ENCODE measurements around the gene USO1. TPM values are rescaled to one million over a fixed set of nuclear protein-coding genes. Genes with fewer than 3 reads are reported as not detected.

USO1 gene
- total and polyA plus RNA-seq, 2 of the 13 experiments (the other 11 are each of a cell fraction or from before 2014, with no cell fraction given), result 52.2 to 87.7 TPM

- DNase-seq (ENCODE audit: low spot score) (no peak), ATAC-seq (peak; percentile 23; the same call in 1 of the 3 replicates), FAIRE-seq (no peak)
- in situ Hi-C loops (cut with HindIII; ENCODE audit: extremely low pct_ligation_motif_present, low pct_unique_long_range_greater_than_20kb), result no loop called here
- intact Hi-C loops (cut with micrococcal nuclease; ENCODE audit: unreplicated experiment), result no loop called here
- TF ChIP-seq ZNF83 (CRISPR knock-in tag; IDR thresholded peaks at IDR 0.05; ENCODE audit: borderline replicate concordance) (no peak), SSRP1 (CRISPR knock-in tag; IDR thresholded peaks at IDR 0.05) (no peak), MED8 (CRISPR knock-in tag; IDR thresholded peaks at IDR 0.05; ENCODE audit: insufficient replicate concordance) (no peak), MXD1 (CRISPR knock-in tag; IDR thresholded peaks at IDR 0.05) (no peak), MYC (CRISPR knock-in tag; IDR thresholded peaks at IDR 0.05; ENCODE audit: borderline replicate concordance) (no peak), ZNF333 (CRISPR knock-in tag; IDR thresholded peaks at IDR 0.05; ENCODE audit: borderline replicate concordance) (no peak), ZNF230 (CRISPR knock-in tag; IDR thresholded peaks at IDR 0.05) (no peak), MED13 (CRISPR knock-in tag; IDR thresholded peaks at IDR 0.05) (no peak), RFXANK (CRISPR knock-in tag; IDR thresholded peaks at IDR 0.05) (no peak), GZF1 (CRISPR knock-in tag; IDR thresholded peaks at IDR 0.05) (no peak), ZSCAN29 (CRISPR knock-in tag; conservative IDR thresholded peaks at IDR 0.05) (no peak), CERS6 (CRISPR knock-in tag; IDR thresholded peaks at IDR 0.05) (no peak), ZKSCAN8 (CRISPR knock-in tag; IDR thresholded peaks at IDR 0.05; ENCODE audit: borderline replicate concordance) (no peak), PRMT3 (CRISPR knock-in tag; IDR thresholded peaks at IDR 0.05; ENCODE audit: borderline replicate concordance, low read depth) (no peak)
- TF ChIP-seq, protein P1, sequence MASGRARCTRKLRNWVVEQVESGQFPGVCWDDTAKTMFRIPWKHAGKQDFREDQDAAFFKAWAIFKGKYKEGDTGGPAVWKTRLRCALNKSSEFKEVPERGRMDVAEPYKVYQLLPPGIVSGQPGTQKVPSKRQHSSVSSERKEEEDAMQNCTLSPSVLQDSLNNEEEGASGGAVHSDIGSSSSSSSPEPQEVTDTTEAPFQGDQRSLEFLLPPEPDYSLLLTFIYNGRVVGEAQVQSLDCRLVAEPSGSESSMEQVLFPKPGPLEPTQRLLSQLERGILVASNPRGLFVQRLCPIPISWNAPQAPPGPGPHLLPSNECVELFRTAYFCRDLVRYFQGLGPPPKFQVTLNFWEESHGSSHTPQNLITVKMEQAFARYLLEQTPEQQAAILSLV (CRISPR knock-in tag; IDR thresholded peaks at IDR 0.05; ENCODE audit: borderline replicate concordance), result no peak
- TF ChIP-seq, protein P2, sequence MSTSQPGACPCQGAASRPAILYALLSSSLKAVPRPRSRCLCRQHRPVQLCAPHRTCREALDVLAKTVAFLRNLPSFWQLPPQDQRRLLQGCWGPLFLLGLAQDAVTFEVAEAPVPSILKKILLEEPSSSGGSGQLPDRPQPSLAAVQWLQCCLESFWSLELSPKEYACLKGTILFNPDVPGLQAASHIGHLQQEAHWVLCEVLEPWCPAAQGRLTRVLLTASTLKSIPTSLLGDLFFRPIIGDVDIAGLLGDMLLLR (CRISPR knock-in tag; IDR thresholded peaks at IDR 0.05), result no peak
- TF ChIP-seq, protein P3, sequence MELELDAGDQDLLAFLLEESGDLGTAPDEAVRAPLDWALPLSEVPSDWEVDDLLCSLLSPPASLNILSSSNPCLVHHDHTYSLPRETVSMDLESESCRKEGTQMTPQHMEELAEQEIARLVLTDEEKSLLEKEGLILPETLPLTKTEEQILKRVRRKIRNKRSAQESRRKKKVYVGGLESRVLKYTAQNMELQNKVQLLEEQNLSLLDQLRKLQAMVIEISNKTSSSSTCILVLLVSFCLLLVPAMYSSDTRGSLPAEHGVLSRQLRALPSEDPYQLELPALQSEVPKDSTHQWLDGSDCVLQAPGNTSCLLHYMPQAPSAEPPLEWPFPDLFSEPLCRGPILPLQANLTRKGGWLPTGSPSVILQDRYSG (CRISPR knock-in tag; IDR thresholded peaks at IDR 0.05), result no peak
- WGBS (ENCODE audit: low lambda C conversion rate), result 43% methylated on average over 2 of the region's 2 CpGs
- no peak overlapping the region for H3K4me3 ChIP-seq (replicated peaks in 1 of 3; ENCODE audit: insufficient read depth in 1 of 3, low read depth in 2 of 3, low read length in 3 of 3)
- H3K9me3 ChIP-seq (ENCODE audit: low read length), result no peaks in the 10 kb centered on the region
- no peaks in the 10 kb centered on the region for H3K27me3 ChIP-seq (ENCODE audit: control insufficient read depth in 1 of 2, insufficient read depth in 2 of 2, low read length in 2 of 2)
- no peak overlapping the region for H3K9ac ChIP-seq (ENCODE audit: insufficient read depth, low read depth, low read length)
- CTCF ChIA-PET (ENCODE audit: low intra/inter-chr PET ratio, low total read pairs), result no interaction called here
- no peak overlapping the region for H3K27ac ChIP-seq (ENCODE audit: extremely low read length, insufficient read depth, low read length)
- H4K20me1 ChIP-seq (ENCODE audit: insufficient read depth, low read length), result no peaks in the 10 kb centered on the region
- H2AFZ ChIP-seq (ENCODE audit: low read length), result no peak overlapping the region
- H3K79me2 ChIP-seq (ENCODE audit: insufficient read depth, low read length), result no peaks in the 10 kb centered on the region
- no TSS peak for BruUV-seq (replicated peaks)
- no peaks in the 10 kb centered on the region for H3K36me3 ChIP-seq (replicated peaks in 1 of 2; ENCODE audit: control insufficient read depth in 1 of 2, insufficient read depth in 2 of 2, low read length in 2 of 2)
- POLR2A ChIA-PET, result no interaction called here
- H3K4me2 ChIP-seq (ENCODE audit: low read depth, low read length), result no peak overlapping the region
- peaks cover 17% of the 10 kb centered on the region for H3K4me1 ChIP-seq (ENCODE audit: insufficient read depth, low read length)
These were observed 95.8 kb downstream of the USO1 start for GRCh38 chr4:75820197-75820596.
